Panc1 (cell line): ENCODE data around the gene P3R3URF. TPM values are rescaled to one million over a fixed set of nuclear protein-coding genes. Genes with fewer than 3 reads are reported as not detected.

Experiments used
- ATAC-seq: fragments of 200-7000 bp; cut with Tn5 transposase; 2 replicates; pipeline ENCODE4 v1.9.1; 2020; ENCODE audit warnings: mild to moderate bottlenecking, moderate library complexity
- Bru-seq: library from RNA; stranded (reverse); fragments of 400-500 nt; gene quantifications from one replicate; lab custom pipeline; 2021; lab: Mats Ljungman, UMichigan
- BruChase-seq, 2 experiments: library from RNA; stranded (reverse); fragments of 400-500 nt; gene quantifications; one replicate each; lab custom pipeline; 2021; lab: Mats Ljungman, UMichigan
- BruUV-seq: library from RNA; stranded (reverse); fragments of 400-500 nt; replicated peaks from 2 replicates; lab custom pipeline; 2021; lab: Mats Ljungman, UMichigan
- CTCF ChIA-PET: fragments of 300-600 bp; sonication (Branson Sonifier 250); formaldehyde crosslinking; loops from one replicate; lab custom pipeline; 2022; ENCODE audit warnings: antibody characterized with exemption; lab: Charles Lee
- POLR2A ChIA-PET: fragments of 300-600 bp; sonication (Branson Sonifier 250); formaldehyde crosslinking; loops from one replicate; lab custom pipeline; 2022; ENCODE audit warnings: antibody characterized with exemption; lab: Charles Lee
- DNase-seq: peaks from one replicate; pipeline ENCODE4 v3.0.0-alpha.2; 2010; ENCODE audit warnings: low read depth, low spot score
- H3K27ac ChIP-seq: 2 replicates; pipeline ENCODE4 v1.5.1; 2011; ENCODE audit warnings: mild to moderate bottlenecking, low read length, inconsistent platforms
- H3K27me3 ChIP-seq: fragments of 200-500 bp; sonication (Bioruptor generic); 2 replicates; pipeline ENCODE4 v1.6.0; 2014; ENCODE audit warnings: low read length, inconsistent platforms; ENCODE audit not compliant: control insufficient read depth, insufficient read depth
- H3K36me3 ChIP-seq: fragments of 200-500 bp; sonication (Bioruptor generic); 2 replicates; pipeline ENCODE4 v1.5.1; 2014; ENCODE audit warnings: inconsistent platforms, mild to moderate bottlenecking, low read length, moderate library complexity; ENCODE audit not compliant: control insufficient read depth, insufficient read depth
- H3K4me1 ChIP-seq: 2 replicates; pipeline ENCODE4 v1.5.1; 2011; ENCODE audit warnings: inconsistent platforms, mild to moderate bottlenecking, low read length, moderate library complexity; ENCODE audit not compliant: control insufficient read depth, insufficient read depth
- H3K4me3 ChIP-seq, 2 experiments: 2 replicates each; pipeline ENCODE4 v1.5.1; 2011 to 2012; ENCODE audit warnings: low read depth in 2 of 2, low read length in 2 of 2, mild to moderate bottlenecking in 2 of 2, inconsistent platforms in 1 of 2, moderate library complexity in 1 of 2
- H3K9me3 ChIP-seq: fragments of 200-500 bp; sonication (Bioruptor generic); 2 replicates; pipeline ENCODE4 v1.5.1; 2014; ENCODE audit warnings: low read depth, mild to moderate bottlenecking, inconsistent platforms, low read length, moderate library complexity; ENCODE audit not compliant: control insufficient read depth, insufficient read depth
- POLR2AphosphoS5 ChIP-seq: IDR thresholded peaks from 2 replicates; pipeline ENCODE4 v1.6.1; 2012; ENCODE audit warnings: mild to moderate bottlenecking, low read depth, low read length, moderate library complexity
- REST ChIP-seq, 2 experiments: IDR thresholded peaks; 2 replicates each; pipeline ENCODE4 v1.6.1; 2011 to 2012; ENCODE audit warnings: low read depth in 2 of 2, control low read depth in 1 of 2, low read length in 1 of 2, mild to moderate bottlenecking in 1 of 2, moderate library complexity in 1 of 2; ENCODE audit not compliant: insufficient read depth in 1 of 2
- SIN3A ChIP-seq: IDR thresholded peaks from 2 replicates; pipeline ENCODE4 v1.6.1; 2012; ENCODE audit warnings: low read depth, mild to moderate bottlenecking, low read length, moderate library complexity, borderline replicate concordance; ENCODE audit not compliant: insufficient read depth
- TCF7L2 ChIP-seq: IDR thresholded peaks from 2 replicates; pipeline ENCODE4 v1.6.1; 2011; ENCODE audit warnings: mild to moderate bottlenecking, low read depth, low read length, inconsistent platforms
- in situ Hi-C: cut with HindIII; loops from 2 replicates; pipeline ENCODE4 v1.10.0; 2016; ENCODE audit warnings: low sequenced_read_pairs, low pct_unique_long_range_greater_than_20kb
- intact Hi-C: fragments of 100-400 bp; cut with micrococcal nuclease; formaldehyde crosslinking; loops from one replicate; pipeline ENCODE4 v1.10.0; 2022; ENCODE audit not compliant: unreplicated experiment
- long read RNA-seq: library from polyadenylated mRNA; unstranded; transcript quantifications from one replicate; pipeline ENCODE4 v2.0.0, GENCODE V29; 2021; ENCODE audit not compliant: unreplicated experiment
- polyA plus RNA-seq: library from polyadenylated mRNA; unstranded; fragments of >200 nt; gene quantifications from one replicate; pipeline ENCODE4 v1.2.1, GENCODE V29; 2012; ENCODE audit warnings: missing spikeins; ENCODE audit not compliant: insufficient read length
- total RNA-seq: library from RNA; stranded (reverse); gene quantifications from one replicate; pipeline ENCODE4 v1.2.1, GENCODE V29; 2021; ENCODE audit not compliant: unreplicated experiment
- TF ChIP-seq, protein P1 (sequence below): fragments of 450-650 bp; IDR thresholded peaks from 2 replicates; pipeline ENCODE4 v1.5.1; 2017; ENCODE audit warnings: mild to moderate bottlenecking

Gene P3R3URF
- total RNA-seq (not detected), Bru-seq, nascent RNA (not detected), BruChase-seq, experiment 1, labeled RNA remaining after a 2-hour chase (not detected), BruChase-seq, experiment 2, labeled RNA remaining after a 6-hour chase (not detected)
- polyA plus RNA-seq, result not detected
- long read RNA-seq, result 0 reads

DNA sequence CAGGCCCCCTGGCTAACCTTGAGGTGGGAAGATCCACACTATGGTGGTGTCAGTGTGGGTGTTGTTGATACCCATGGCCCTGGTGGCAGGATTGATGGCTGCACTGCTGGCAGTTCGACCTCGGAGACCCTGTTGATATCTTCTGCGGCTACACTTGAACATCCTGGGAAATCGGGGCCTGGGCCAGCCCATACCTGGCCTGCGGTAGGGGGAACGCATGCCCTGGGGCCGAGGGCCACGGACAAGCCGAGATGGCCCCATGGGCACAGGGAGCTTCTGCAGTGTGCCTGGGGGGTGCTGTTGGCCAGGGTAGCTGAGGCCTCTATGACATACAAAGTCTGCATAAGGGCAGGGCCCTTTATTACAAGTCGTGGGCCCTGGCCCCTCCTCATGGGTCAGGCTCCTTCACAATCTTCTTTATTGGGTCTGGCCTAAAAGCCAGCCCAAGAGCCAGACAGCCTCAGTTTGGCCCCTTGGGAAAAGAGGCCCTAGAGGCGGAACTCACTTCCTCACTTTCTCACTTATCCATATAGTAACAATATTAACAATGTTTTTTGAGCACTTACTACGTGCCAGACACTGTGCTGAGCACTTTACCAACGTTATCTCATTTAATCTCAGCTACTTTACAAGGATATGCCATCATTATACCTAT is at the start of gene P3R3URF:
P3R3URF (minus strand) TSS at position 278 of the 655 bp plus-strand sequence; CDS start at position 261, 17 bp downstream.
- BruUV-seq, result no TSS peak
- ATAC-seq, result no peak
- DNase-seq, result no peak
- no peaks in the 10 kb centered on the region for H3K9me3 ChIP-seq
- H3K27me3 ChIP-seq, result no peaks in the 10 kb centered on the region
- H3K36me3 ChIP-seq, result no peaks in the 10 kb centered on the region
- ChIA-PET POLR2A (interaction anchor here (0.6 kb wide), 1 partner anchor 79 kb away, joined by 5 read pairs; no protein-coding TSS in a partner anchor), CTCF (no interaction called here)
- TF ChIP-seq, protein P1, sequence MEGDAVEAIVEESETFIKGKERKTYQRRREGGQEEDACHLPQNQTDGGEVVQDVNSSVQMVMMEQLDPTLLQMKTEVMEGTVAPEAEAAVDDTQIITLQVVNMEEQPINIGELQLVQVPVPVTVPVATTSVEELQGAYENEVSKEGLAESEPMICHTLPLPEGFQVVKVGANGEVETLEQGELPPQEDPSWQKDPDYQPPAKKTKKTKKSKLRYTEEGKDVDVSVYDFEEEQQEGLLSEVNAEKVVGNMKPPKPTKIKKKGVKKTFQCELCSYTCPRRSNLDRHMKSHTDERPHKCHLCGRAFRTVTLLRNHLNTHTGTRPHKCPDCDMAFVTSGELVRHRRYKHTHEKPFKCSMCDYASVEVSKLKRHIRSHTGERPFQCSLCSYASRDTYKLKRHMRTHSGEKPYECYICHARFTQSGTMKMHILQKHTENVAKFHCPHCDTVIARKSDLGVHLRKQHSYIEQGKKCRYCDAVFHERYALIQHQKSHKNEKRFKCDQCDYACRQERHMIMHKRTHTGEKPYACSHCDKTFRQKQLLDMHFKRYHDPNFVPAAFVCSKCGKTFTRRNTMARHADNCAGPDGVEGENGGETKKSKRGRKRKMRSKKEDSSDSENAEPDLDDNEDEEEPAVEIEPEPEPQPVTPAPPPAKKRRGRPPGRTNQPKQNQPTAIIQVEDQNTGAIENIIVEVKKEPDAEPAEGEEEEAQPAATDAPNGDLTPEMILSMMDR, result no peak
- TF ChIP-seq TCF7L2 (no peak), POLR2AphosphoS5 (no peak), REST (IDR thresholded peaks at IDR 0.05; ENCODE audit: insufficient read depth in 1 of 2, low read depth in 2 of 2, low read length in 1 of 2) (no peak)
- peak within 1 kb of the TSS; percentile 68; the same call in 1 of the 2 replicates for H3K27ac ChIP-seq
- intact Hi-C loops, result no loop called here
- H3K4me3 ChIP-seq, result no peak within 1 kb of the TSS
- in situ Hi-C loops, result no loop called here
- H3K4me1 ChIP-seq, result peaks cover 36% of the 10 kb centered on the region

- no peaks in the 10 kb centered on the region for H3K9me3 ChIP-seq
- DNase-seq (no peak), ATAC-seq (no peak)
- ChIA-PET CTCF (interaction anchor here (1.4 kb wide), 1 partner anchor 183 kb away, joined by 3 read pairs; no protein-coding TSS in a partner anchor), POLR2A (no interaction called here)
- H3K4me1 ChIP-seq, result peaks cover 7% of the 10 kb centered on the region; the same call in 1 of the 2 replicates
- TF ChIP-seq, protein P1, result no peak
- TF ChIP-seq REST (IDR thresholded peaks at IDR 0.05; ENCODE audit: insufficient read depth in 1 of 2, low read depth in 2 of 2, low read length in 1 of 2) (no peak), POLR2AphosphoS5 (no peak), TCF7L2 (no peak), SIN3A (no peak)
- intact Hi-C loops (no loop called here), in situ Hi-C loops (no loop called here)
- H3K27ac ChIP-seq, result no peak overlapping the region
- no TSS peak for BruUV-seq
- H3K27me3 ChIP-seq, result no peaks in the 10 kb centered on the region
- H3K36me3 ChIP-seq, result no peaks in the 10 kb centered on the region
- H3K4me3 ChIP-seq, result no peak overlapping the region
Measured at GRCh38 chr1:46224966-46225365, 48.7 kb upstream of the P3R3URF start.
